ENCODE data around the gene KRTAP9-2.

- TF ChIP-seq, protein P1, sequence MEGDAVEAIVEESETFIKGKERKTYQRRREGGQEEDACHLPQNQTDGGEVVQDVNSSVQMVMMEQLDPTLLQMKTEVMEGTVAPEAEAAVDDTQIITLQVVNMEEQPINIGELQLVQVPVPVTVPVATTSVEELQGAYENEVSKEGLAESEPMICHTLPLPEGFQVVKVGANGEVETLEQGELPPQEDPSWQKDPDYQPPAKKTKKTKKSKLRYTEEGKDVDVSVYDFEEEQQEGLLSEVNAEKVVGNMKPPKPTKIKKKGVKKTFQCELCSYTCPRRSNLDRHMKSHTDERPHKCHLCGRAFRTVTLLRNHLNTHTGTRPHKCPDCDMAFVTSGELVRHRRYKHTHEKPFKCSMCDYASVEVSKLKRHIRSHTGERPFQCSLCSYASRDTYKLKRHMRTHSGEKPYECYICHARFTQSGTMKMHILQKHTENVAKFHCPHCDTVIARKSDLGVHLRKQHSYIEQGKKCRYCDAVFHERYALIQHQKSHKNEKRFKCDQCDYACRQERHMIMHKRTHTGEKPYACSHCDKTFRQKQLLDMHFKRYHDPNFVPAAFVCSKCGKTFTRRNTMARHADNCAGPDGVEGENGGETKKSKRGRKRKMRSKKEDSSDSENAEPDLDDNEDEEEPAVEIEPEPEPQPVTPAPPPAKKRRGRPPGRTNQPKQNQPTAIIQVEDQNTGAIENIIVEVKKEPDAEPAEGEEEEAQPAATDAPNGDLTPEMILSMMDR (IDR thresholded peaks at IDR 0.05), result no peak
- TF ChIP-seq POLR2A (IDR thresholded peaks at IDR 0.05), result no peak
Observed at GRCh38 chr17:41230094-41230493, 3.6 kb downstream of the KRTAP9-2 start.
